GM19035 (cell line): ENCODE data around the gene KSR2.

Experiments
- ATAC-seq: cut with Tn5 transposase; IDR thresholded peaks from one replicate; pipeline ENCODE4 v1.9.1; 2021; ENCODE audit not compliant: unreplicated experiment

Gene KSR2

GRCh38 chr12:117968151-117968789 is 520 bp downstream of the KSR2 start:
- ATAC-seq, result no peak

GRCh38 chr12:117967512-117967911 is 1.3 kb downstream of the KSR2 start:
- no peak for ATAC-seq

- no peak for ATAC-seq
These were observed 1.7 kb downstream of the KSR2 start for GRCh38 chr12:117967043-117967442.

DNA sequence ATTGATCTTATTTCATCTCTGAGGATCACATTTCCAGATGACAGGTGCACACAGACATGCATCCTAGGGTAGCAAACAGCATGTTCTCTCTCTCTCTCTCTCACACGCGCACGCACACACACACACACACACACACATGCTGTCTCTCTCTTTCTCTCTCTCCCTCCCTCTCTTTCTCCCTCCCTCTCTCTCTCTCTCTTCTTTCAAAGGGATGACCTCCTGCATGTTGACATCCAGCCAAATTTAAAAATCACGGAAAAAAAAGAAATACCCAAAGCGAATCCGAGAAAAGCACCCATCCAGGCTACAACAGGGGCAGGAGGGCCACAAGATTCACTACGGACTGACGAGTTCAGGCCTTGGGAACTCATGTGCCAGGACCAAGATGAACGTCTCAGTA is 2.3 kb downstream of the KSR2 start:
- ATAC-seq, result no peak

GRCh38 chr12:117963836-117964235 is 5.0 kb downstream of the KSR2 start:
- ATAC-seq, result no peak

DNA sequence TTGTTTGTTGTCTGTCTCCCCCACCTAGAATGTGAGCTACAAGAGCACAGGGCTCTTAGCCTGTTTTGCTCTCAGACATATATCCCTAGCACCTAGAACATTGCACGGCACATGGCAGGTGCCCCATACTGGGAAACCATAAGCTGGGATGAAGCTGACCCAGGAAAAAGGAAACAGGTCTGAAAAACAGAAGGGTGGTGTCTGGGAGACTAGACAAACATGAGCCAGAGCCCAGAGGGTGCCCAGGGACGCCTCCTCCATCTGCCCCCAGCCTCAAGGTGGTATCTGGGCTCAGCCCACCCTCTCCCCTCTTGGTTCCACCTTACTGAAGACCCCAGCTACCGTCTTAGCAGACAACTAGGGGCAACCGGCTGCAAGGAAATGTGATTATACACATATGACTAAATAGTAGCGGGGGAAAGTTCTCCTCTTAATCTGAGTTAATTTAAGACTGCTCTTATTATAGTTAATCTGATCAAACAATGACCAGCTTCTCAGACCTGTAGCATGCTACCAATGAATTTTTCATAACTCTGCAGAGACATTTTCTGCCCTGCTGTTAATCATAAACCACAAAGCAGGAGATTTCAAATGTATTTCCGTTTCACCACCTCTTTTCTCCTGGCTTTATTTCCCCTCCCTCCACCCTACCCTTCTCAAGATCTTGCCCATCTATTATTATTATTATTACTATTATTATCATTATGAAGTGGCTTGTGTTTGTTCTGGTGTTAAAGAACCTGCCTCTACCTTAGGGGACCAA is 31.9 kb downstream of the KSR2 start:
- no peak for ATAC-seq

DNA sequence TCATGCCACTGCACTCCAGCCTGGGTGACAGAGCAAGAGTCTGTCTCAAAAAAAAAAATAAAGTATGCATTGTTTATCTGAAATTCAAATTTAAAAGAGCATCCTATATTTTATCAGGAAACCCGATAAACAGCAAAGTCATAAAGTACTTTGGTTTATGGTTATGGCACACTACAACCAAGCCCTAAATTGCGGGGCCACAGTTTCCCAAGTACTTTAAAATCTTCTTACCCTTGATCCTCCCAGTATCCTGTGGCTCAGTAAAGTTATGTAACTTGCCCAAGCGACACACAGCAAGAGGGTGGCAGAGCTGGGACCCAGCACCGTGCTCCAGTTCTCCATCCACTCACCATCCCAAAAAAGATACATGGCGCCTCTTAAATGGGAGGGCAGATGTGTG is 35.2 kb downstream of the KSR2 start:
- ATAC-seq, result no peak

DNA sequence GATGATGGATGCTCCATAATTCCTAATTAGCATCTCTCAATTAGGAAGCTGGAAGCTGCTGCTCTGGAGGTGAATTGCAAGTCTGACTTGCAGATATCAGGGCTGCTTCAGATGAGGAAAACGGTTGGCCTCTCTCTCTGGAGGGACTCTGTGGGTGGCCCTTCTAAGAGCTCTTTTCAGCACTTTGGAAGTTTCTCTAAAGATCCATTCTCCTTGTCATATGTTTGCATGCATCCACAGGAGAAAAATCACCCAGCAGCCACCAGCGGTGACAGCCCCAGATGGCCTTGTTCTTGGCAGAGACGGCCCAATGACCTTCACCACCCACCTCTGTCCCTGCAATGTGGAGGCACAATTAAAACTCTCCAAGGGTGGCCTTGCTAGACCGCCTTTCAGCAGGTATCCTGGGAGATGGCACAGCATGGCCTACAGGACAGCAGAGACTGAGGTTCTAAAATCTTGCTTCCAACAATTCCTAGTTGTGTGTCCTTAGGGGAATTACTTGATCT is 42.3 kb downstream of the KSR2 start:
- no peak for ATAC-seq

GRCh38 chr12:117921929-117922777 is 46.6 kb downstream of the KSR2 start:
- no peak for ATAC-seq

- ATAC-seq, result no peak
These were observed 49.3 kb downstream of the KSR2 start for GRCh38 chr12:117919479-117919878.

DNA sequence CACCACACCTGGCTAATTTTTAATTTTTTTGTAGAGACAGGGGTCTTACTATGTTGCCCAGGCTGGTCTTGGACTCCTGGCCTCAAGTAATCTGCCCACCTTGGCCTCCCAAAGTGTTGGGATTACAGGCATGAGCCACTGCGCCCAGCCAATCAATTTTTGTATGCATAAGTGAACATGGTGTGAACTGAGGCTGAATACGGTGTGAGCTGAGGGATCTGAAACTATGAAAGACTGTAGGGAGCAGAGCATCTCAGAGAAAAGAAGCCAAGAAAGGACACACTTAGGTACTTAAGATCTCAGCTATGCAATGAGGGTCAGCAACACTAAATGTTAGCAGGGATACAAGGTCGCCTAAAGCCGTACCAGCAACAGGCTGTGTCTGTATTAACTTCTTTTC is 54.1 kb downstream of the KSR2 start:
- no peak for ATAC-seq

DNA sequence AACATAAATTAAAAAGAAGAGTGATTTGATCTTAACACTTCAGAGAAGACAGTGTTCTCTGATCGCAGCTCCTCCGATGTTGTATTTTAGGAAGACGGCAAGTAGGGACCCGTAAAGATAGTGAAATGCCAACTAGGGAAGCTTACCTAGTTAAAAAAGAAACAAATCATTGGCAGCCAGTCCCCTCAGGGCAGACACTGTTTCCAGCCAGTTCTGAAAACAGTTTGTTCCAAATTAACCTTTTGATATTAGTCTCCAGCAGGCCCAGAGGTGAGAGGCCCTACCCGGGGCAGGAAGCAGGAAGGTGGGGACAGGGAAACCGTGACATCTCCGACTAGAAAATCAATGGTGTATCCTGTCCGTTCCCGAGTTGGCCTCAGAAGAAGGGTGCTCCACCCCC is 56.0 kb downstream of the KSR2 start:
- ATAC-seq, result no peak

- no peak for ATAC-seq
These were observed 60.4 kb downstream of the KSR2 start for GRCh38 chr12:117908411-117908810.

DNA sequence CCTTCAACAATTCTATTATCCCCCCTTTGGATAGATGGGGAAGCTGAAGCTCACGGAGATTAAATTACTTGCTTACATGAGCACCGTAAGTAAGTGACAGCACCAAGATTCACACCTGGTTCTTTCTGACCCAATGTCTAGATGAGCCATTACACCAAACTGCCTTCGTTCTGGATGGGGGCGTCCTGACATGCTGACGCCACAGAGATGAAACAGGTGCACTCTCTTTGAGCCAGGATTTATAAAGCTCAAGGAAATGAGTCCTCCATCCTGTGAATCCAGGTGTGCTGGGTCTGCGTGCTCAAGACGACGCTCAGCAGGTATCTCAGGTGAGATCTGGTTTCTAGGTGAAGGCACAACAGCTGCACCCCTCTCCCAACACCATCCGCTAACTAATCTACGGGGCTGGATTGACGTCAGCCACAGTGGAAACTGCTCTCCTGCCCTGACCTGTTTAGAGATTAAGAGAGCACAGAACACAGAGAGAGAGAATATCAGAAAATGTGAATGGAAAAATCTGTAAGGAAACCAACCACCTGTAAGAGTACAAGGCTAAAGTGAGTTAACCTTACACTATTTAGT is 61.6 kb downstream of the KSR2 start:
- no peak for ATAC-seq

- no peak for ATAC-seq
These were observed 64.7 kb downstream of the KSR2 start for GRCh38 chr12:117904051-117904450.

- ATAC-seq, result no peak
These were observed 65.5 kb downstream of the KSR2 start for GRCh38 chr12:117903110-117903840.

DNA sequence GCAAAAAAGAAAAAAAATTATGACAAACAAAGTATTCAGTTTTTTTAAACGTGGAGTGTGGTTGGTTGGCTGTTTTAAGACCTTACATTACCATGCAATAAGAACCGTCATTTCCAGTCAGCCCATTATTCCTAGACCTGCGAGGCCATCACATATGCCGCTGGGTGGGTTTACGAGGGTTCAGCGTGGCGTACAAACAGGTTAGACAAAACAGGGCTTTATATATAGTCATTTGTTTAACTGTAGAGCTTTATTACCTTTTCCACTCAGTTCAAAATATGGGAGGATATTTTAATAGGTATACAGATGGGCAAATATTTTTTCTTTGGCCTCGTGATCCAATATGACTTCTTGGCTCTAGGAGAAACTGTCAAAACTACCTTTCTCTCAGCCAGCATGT is 67.2 kb downstream of the KSR2 start:
- no peak for ATAC-seq

- ATAC-seq, result no peak
These were observed 68.2 kb downstream of the KSR2 start for GRCh38 chr12:117900561-117900960.

DNA sequence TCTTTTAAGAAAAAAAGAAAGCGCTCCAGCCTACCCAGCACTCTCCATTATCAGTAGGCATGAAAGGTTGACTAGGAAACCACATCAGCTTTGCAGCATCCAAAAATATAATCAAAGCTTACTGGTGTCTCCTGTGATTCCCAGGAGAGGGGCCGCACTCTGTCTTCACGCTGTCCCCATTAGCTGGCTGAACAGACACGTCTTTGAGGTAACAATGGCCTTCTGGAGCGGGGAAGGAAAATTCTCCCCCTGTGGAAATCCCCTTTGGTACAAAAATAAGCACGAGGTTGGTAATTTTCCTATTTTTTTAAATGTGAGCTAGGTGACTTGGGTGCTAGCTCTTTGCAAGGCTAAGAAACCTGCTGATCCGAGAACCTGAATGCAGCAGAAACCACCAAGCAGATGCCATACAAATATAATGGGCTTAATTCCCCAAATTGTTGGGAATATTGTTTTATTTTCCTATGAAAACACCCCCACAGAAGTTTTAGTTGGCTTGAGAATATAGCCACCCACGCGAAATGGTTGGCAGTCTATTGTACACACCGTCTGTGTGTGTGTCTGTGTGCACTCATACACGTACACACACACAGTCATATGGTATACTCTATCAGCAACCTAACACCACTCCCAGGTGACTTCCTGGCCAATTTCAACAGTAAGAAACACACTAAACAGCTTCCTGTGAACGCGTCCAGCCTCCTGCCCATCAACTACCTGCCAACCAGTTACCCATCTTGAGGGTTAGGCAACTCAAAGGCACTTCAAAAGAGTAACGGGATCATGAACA is 71.2 kb downstream of the KSR2 start:
- no peak for ATAC-seq

DNA sequence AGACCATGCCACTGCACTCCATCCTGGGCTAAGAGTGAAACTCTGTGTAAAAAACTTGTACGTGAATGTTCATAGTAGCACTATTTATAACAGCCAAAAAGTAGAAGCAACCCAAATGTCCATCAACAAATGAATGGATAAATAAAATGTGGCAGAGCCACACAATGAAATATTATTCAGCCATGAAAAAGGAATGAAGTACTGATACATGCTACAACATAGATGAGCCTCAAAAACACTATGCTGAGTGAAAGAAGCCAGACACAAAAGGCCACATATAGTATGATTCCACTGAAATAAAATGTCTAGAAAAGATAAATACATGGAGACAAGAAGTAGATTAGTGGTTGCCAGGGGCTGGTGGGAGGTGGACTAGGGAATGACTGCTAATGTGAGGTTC is 72.8 kb downstream of the KSR2 start:
- ATAC-seq, result no peak
